K562 (cell line): ENCODE data around the gene NUP88. TPM values are rescaled to one million over a fixed set of nuclear protein-coding genes. Genes with fewer than 3 reads are reported as not detected.

ENCODE experiments used
- ATAC-seq: fragments of 200-7000 bp; cut with Tn5 transposase; 3 replicates; pipeline ENCODE4 v1.9.1; 2020; ENCODE audit warnings: moderate library complexity
- BruUV-seq: library from RNA; stranded (reverse); fragments of 400-500 nt; replicated peaks from 2 replicates; lab custom pipeline; 2021; lab: Mats Ljungman, UMichigan
- CTCF ChIA-PET: fragments of 300-600 bp; formaldehyde crosslinking; extraction: SDS; loops from one replicate; lab custom pipeline; 2021; ENCODE audit warnings: low intra/inter-chr PET ratio; lab: Yijun Ruan, JAX
- POLR2A ChIA-PET: fragments of 300-600, 350-650 bp; sonication (Branson Sonifier 250); formaldehyde crosslinking; extraction: SDS; loops from one replicate; lab custom pipeline; 2021; ENCODE audit warnings: antibody characterized with exemption, inconsistent platforms; lab: Yijun Ruan, JAX
- DNase-seq, 4 experiments: peaks; one replicate each; pipeline versions ENCODE4 v3.0.0 to v3.0.0-alpha.2; 2011 to 2018; ENCODE audit warnings: low spot score in 3 of 4, mixed read lengths in 3 of 4; ENCODE audit errors: extremely low read depth in 1 of 4
- FAIRE-seq: peaks from 2 replicates; lab custom pipeline; 2011; peaks lifted over from hg19 to GRCh38; lab: Jason Lieb, UNC
- H2AFZ ChIP-seq: 2 replicates; pipeline ENCODE4 v1.6.0; 2011; ENCODE audit warnings: low read depth, low read length, control low read depth, inconsistent platforms
- H3K27ac ChIP-seq: fragments of 200-600 bp; 3 replicates; pipeline ENCODE4 v1.8.0; 2011; ENCODE audit warnings: low read depth, mild to moderate bottlenecking, control low read depth, inconsistent platforms, low read length, moderate library complexity, mixed read lengths; ENCODE audit errors: extremely low read depth
- H3K27me3 ChIP-seq, 2 experiments: fragments of 300-600 bp in 1 of 2; 2 replicates in 1 of 2; 3 replicates in 1 of 2; pipeline versions ENCODE4 v1.6.0 to v1.8.0; 2011; ENCODE audit warnings: inconsistent platforms in 2 of 2, low read length in 2 of 2, mild to moderate bottlenecking in 1 of 2, mixed read lengths in 1 of 2, moderate library complexity in 1 of 2; ENCODE audit not compliant: control insufficient read depth in 2 of 2, insufficient read depth in 2 of 2
- H3K36me3 ChIP-seq: fragments of 300-600 bp; 3 replicates; pipeline ENCODE4 v1.8.0; 2011; ENCODE audit warnings: mild to moderate bottlenecking, low read length, inconsistent platforms; ENCODE audit not compliant: control insufficient read depth, insufficient read depth
- H3K4me1 ChIP-seq, 2 experiments: fragments of 200-600 bp in 1 of 2; replicated peaks in 1 of 2; 2 replicates in 1 of 2; 3 replicates in 1 of 2; pipeline versions ENCODE4 v1.5.1 to v1.8.0; 2011; ENCODE audit warnings: inconsistent platforms in 2 of 2, low read length in 2 of 2, mild to moderate bottlenecking in 1 of 2, mixed read lengths in 1 of 2, moderate library complexity in 1 of 2; ENCODE audit not compliant: control insufficient read depth in 2 of 2, insufficient read depth in 2 of 2
- H3K4me2 ChIP-seq: 2 replicates; pipeline ENCODE4 v1.6.1; 2011; ENCODE audit warnings: low read length, control low read depth, inconsistent platforms, mixed read lengths; ENCODE audit not compliant: insufficient read depth
- H3K4me3 ChIP-seq: fragments of 200-600 bp; sonication (generic), shearing (Covaris generic); 2 replicates; pipeline ENCODE4 v1.5.1; 2016; ENCODE audit warnings: control low read depth, inconsistent platforms
- H3K79me2 ChIP-seq: fragments of 200-600 bp; 3 replicates; pipeline ENCODE4 v1.8.0; 2011; ENCODE audit warnings: low read length, inconsistent platforms; ENCODE audit not compliant: control insufficient read depth, insufficient read depth
- H3K9ac ChIP-seq, 2 experiments: 2 replicates each; pipeline versions ENCODE4 v1.6.0 to v1.6.1; 2011; ENCODE audit warnings: low read depth in 2 of 2, low read length in 2 of 2, control low read depth in 1 of 2, inconsistent platforms in 1 of 2, mild to moderate bottlenecking in 1 of 2, mixed read lengths in 1 of 2; ENCODE audit not compliant: insufficient read depth in 1 of 2
- H3K9me1 ChIP-seq: one replicate; pipeline ENCODE4 v1.6.0; 2011; ENCODE audit warnings: inconsistent platforms, mild to moderate bottlenecking, low read length, moderate library complexity; ENCODE audit not compliant: control insufficient read depth, insufficient read depth
- H3K9me3 ChIP-seq: replicated peaks from 2 replicates; pipeline ENCODE4 v1.5.1; 2011; ENCODE audit warnings: low read depth, low read length, inconsistent platforms; ENCODE audit not compliant: control insufficient read depth, insufficient read depth
- H4K20me1 ChIP-seq: replicated peaks from 2 replicates; pipeline ENCODE4 v1.6.1; 2011; ENCODE audit warnings: low read length, inconsistent platforms, mixed read lengths; ENCODE audit not compliant: control insufficient read depth, insufficient read depth
- DDX20 ChIP-seq: fragments of 450-650 bp; IDR thresholded peaks from 2 replicates; pipeline ENCODE4 v1.6.1; 2016; ENCODE audit warnings: missing genetic modification characterization, low read depth, mild to moderate bottlenecking, missing compliant biosample characterization, moderate library complexity
- E2F5 ChIP-seq: sonication (generic); formaldehyde crosslinking; IDR thresholded peaks from 2 replicates; pipeline ENCODE4 v1.8.0; 2022; ENCODE audit warnings: mild to moderate bottlenecking, missing genetic modification reagents
- HINFP ChIP-seq: fragments of 450-650 bp; conservative IDR thresholded peaks from 2 replicates; pipeline ENCODE4 v1.6.1; 2016; ENCODE audit warnings: missing genetic modification characterization, low read depth, mild to moderate bottlenecking, control low read depth, missing compliant biosample characterization
- ID3 ChIP-seq, 2 experiments: fragments of 250-450 bp in 1 of 2; fragments of 450-650 bp in 1 of 2; sonication (Bioruptor Pico) in 1 of 2; IDR thresholded peaks; 2 replicates each; pipeline versions ENCODE4 v1.6.1 to v1.8.0; 2016 to 2021; ENCODE audit warnings: mild to moderate bottlenecking in 2 of 2, moderate library complexity in 2 of 2, missing compliant biosample characterization in 1 of 2, missing genetic modification characterization in 1 of 2
- KLF1 ChIP-seq: fragments of 450-650 bp; IDR thresholded peaks from 2 replicates; pipeline ENCODE4 v1.6.1; 2016; ENCODE audit warnings: missing genetic modification characterization, missing compliant biosample characterization
- LARP7 ChIP-seq: fragments of 450-650 bp; IDR thresholded peaks from 2 replicates; pipeline ENCODE4 v1.6.1; 2016
- NCOA1 ChIP-seq: fragments of 450-650 bp; IDR thresholded peaks from 2 replicates; pipeline ENCODE4 v1.6.1; 2016; ENCODE audit warnings: low read depth
- NFIX ChIP-seq: fragments of 250-450 bp; sonication (Bioruptor Pico); IDR thresholded peaks from 2 replicates; pipeline ENCODE4 v1.4.0; 2020; ENCODE audit warnings: low read depth, mild to moderate bottlenecking, moderate library complexity
- NR2C1 ChIP-seq, 2 experiments: fragments of 450-650 bp; IDR thresholded peaks; 2 replicates each; pipeline ENCODE4 v1.6.1; 2017; ENCODE audit warnings: mild to moderate bottlenecking in 2 of 2, antibody characterized with exemption in 1 of 2, inconsistent platforms in 1 of 2, missing compliant biosample characterization in 1 of 2, missing genetic modification characterization in 1 of 2
- POLR2G ChIP-seq: fragments of 200-400 bp; formaldehyde crosslinking; IDR thresholded peaks from 2 replicates; pipeline ENCODE4 v1.6.1; 2017; ENCODE audit warnings: low read depth, mild to moderate bottlenecking, antibody characterized with exemption, low read length, moderate library complexity
- POU5F1 ChIP-seq: fragments of 150-350 bp; IDR thresholded peaks from 2 replicates; pipeline ENCODE4 v1.6.1; 2014; ENCODE audit warnings: borderline replicate concordance, low read length, low read depth, mild to moderate bottlenecking; ENCODE audit not compliant: partially characterized antibody
- WHSC1 ChIP-seq: IDR thresholded peaks from one replicate; pipeline ENCODE4 v1.6.1; 2012; ENCODE audit warnings: low read length, control low read depth, inconsistent platforms
- ZBTB1 ChIP-seq: sonication (generic); formaldehyde crosslinking; IDR thresholded peaks from 2 replicates; pipeline ENCODE4 v1.8.1; 2023; ENCODE audit warnings: missing genetic modification reagents, low read depth, mild to moderate bottlenecking, borderline replicate concordance
- ZKSCAN1 ChIP-seq: fragments of 150-350 bp; IDR thresholded peaks from 2 replicates; pipeline ENCODE4 v1.6.1; 2016; ENCODE audit warnings: low read depth, low read length
- ZNF280B ChIP-seq: fragments of 250-450 bp; sonication (Bioruptor Pico); IDR thresholded peaks from 2 replicates; pipeline ENCODE4 v1.5.1; 2021; ENCODE audit warnings: mild to moderate bottlenecking
- ZNF75A ChIP-seq: fragments of 450-650 bp; formaldehyde crosslinking; IDR thresholded peaks from 2 replicates; pipeline ENCODE4 v1.4.0; 2020; ENCODE audit warnings: mild to moderate bottlenecking
- WGBS: fragments of 100-300 bp; shearing (Covaris generic); methylation state at CpG from one replicate; pipeline ENCODE4 v1.1.6; 2016; ENCODE audit warnings: low coverage, mixed read lengths; ENCODE audit not compliant: insufficient coverage; ENCODE audit errors: missing lambda C conversion rate; 5-methylcytosine and 5-hydroxymethylcytosine counted together
- in situ Hi-C: fragments of 300-500 bp; cut with MboI; formaldehyde crosslinking; loops from 4 replicates; pipeline ENCODE4 v1.15.0; 2018; ENCODE audit warnings: inconsistent platforms, mixed read lengths
- intact Hi-C: fragments of 100-400 bp; cut with micrococcal nuclease; formaldehyde crosslinking; loops from 2 replicates; pipeline ENCODE4 v1.14.2; 2022
- polyA plus RNA-seq, 8 experiments: library from polyadenylated mRNA; depleted of rRNA in 4 of 8; stranded (reverse) in 5 of 8; unstranded in 3 of 8; fragments of >200 nt; fragmentation: Nextera tagmentation in 2 of 8; fragmentation: Illumina TruSeq in 1 of 8; extraction: Ambion mirVana in 2 of 8; extraction: Trizol in 1 of 8; gene quantifications; 2 replicates each; pipeline versions ENCODE4 v1.2.1 to v1.2.3, GENCODE V29; 2011 to 2014; ENCODE audit warnings: inconsistent platforms in 1 of 8, missing spikeins in 1 of 8
- total RNA-seq, 7 experiments: library from RNA; depleted of rRNA in 6 of 7; stranded (reverse); fragments of >200 nt in 6 of 7; fragmentation: Illumina TruSeq in 2 of 7; extraction: Trizol in 2 of 7; gene quantifications; 2 replicates each; pipeline versions ENCODE4 v1.2.1 to v1.2.3, GENCODE V29; 2011 to 2021; ENCODE audit warnings: low replicate concordance in 1 of 7
- TF ChIP-seq, protein P1 (sequence below): sonication (generic); IDR thresholded peaks from 2 replicates; pipeline ENCODE4 v1.6.1; 2016

Gene NUP88
- total and polyA plus RNA-seq, 9 of the 15 experiments (the other 6 are each of a cell fraction or from before 2014, with no cell fraction given): 59.9 to 160 (median 119) TPM

- no peak overlapping the region for H3K4me3 ChIP-seq
- DNase-seq (no peak), FAIRE-seq (no peak), ATAC-seq (no peak)
- ChIA-PET CTCF (no interaction called here), POLR2A (interaction anchor here (0.7 kb wide), 1 partner anchor 8 kb away, joined by 3 read pairs; no protein-coding TSS in a partner anchor)
- H3K27me3 ChIP-seq: no peaks in the 10 kb centered on the region
- H3K9ac ChIP-seq: no peak overlapping the region
- peaks cover 5% of the 10 kb centered on the region; the same call in 1 of the 3 replicates for H3K79me2 ChIP-seq
- WGBS: 97% methylated on average over 12 of the region's 22 CpGs
- H3K27ac ChIP-seq: no peak overlapping the region
- no peak overlapping the region for H3K4me2 ChIP-seq
- no peaks in the 10 kb centered on the region for H4K20me1 ChIP-seq
- no TSS peak for BruUV-seq
- no peak overlapping the region for H2AFZ ChIP-seq
- intact Hi-C loops: no loop called here
- H3K9me1 ChIP-seq: no peaks in the 10 kb centered on the region
- peaks cover 58% of the 10 kb centered on the region; the same call in 2 of the 3 replicates for H3K36me3 ChIP-seq
- peaks cover 3 to 4% of the 10 kb centered on the region in 2 experiments; a peak in 2 of 5 replicates for H3K4me1 ChIP-seq
- in situ Hi-C loops: no loop called here
- H3K9me3 ChIP-seq: no peaks in the 10 kb centered on the region
- no peak for TF ChIP-seq POLR2G
- TF ChIP-seq ZNF280B (CRISPR knock-in tag): no peak
- TF ChIP-seq POU5F1: no peak
- no peak for TF ChIP-seq KLF1 (tag)
- no peak for TF ChIP-seq NFIX
- TF ChIP-seq E2F5 (CRISPR knock-in tag): no peak
- no peak for TF ChIP-seq ZKSCAN1
- no peak for TF ChIP-seq DDX20
- no peak for TF ChIP-seq ZNF75A
- TF ChIP-seq WHSC1: no peak
- no peak for TF ChIP-seq HINFP (tag)
- no peak for TF ChIP-seq ZBTB1
- no peak for TF ChIP-seq LARP7
- no peak for TF ChIP-seq ID3 (CRISPR knock-in tag; IDR thresholded peaks at IDR 0.05)
- TF ChIP-seq ID3 (tag; IDR thresholded peaks at IDR 0.05): no peak
- TF ChIP-seq, protein P1, sequence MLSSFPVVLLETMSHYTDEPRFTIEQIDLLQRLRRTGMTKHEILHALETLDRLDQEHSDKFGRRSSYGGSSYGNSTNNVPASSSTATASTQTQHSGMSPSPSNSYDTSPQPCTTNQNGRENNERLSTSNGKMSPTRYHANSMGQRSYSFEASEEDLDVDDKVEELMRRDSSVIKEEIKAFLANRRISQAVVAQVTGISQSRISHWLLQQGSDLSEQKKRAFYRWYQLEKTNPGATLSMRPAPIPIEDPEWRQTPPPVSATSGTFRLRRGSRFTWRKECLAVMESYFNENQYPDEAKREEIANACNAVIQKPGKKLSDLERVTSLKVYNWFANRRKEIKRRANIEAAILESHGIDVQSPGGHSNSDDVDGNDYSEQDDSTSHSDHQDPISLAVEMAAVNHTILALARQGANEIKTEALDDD: no peak
- TF ChIP-seq NCOA1: no peak
- TF ChIP-seq NR2C1 (IDR thresholded peaks at IDR 0.05): no peak
- TF ChIP-seq NR2C1 (tag; IDR thresholded peaks at IDR 0.05): no peak
Measured at GRCh38 chr17:5444209-5444608, 24.7 kb upstream of the NUP88 start.
